B cell (primary cell): ENCODE data around the gene CNRIP1. TPM values are rescaled to one million over a fixed set of nuclear protein-coding genes. Genes with fewer than 3 reads are reported as not detected.

ENCODE experiments used
- ATAC-seq: fragments of 200-7000 bp; cut with Tn5 transposase; one replicate; pipeline ENCODE4 v1.10.0; 2021; ENCODE audit warnings: low read depth, mild to moderate bottlenecking, moderate number of reproducible peaks, moderate library complexity
- CTCF ChIA-PET: fragments of 350-600 bp; sonication (Branson Sonifier 250); formaldehyde crosslinking; loops from one replicate; lab custom pipeline; 2021; ENCODE audit warnings: antibody characterized with exemption, inconsistent platforms; lab: Charles Lee
- POLR2A ChIA-PET: fragments of 350-600 bp; sonication (Branson Sonifier 250); formaldehyde crosslinking; loops from one replicate; lab custom pipeline; 2021; ENCODE audit warnings: antibody characterized with exemption; lab: Charles Lee
- DNase-seq: peaks from one replicate; pipeline ENCODE4 v3.0.0; 2013
- H2AFZ ChIP-seq: 2 replicates; pipeline ENCODE4 v1.6.1; 2012; ENCODE audit warnings: mild to moderate bottlenecking, low read depth, low read length; ENCODE audit not compliant: insufficient read depth, poor library complexity, severe bottlenecking
- H3K27ac ChIP-seq, 2 donors: 1 replicate in 1 of 2; 2 replicates in 1 of 2; pipeline ENCODE4 v1.5.1; 2012 to 2013; ENCODE audit warnings: low read length in 2 of 2, mild to moderate bottlenecking in 2 of 2, moderate library complexity in 1 of 2
- H3K27me3 ChIP-seq, 4 experiments: fragments of 200-600 bp in 1 of 4; sonication (generic) in 1 of 4; replicated peaks in 1 of 4; 1 replicate in 2 of 4; 2 replicates in 2 of 4; pipeline versions ENCODE4 v1.6.1 to v1.7.0; 2013 to 2016; ENCODE audit warnings: low read length in 3 of 4, mild to moderate bottlenecking in 2 of 4, mixed read lengths in 1 of 4, moderate library complexity in 1 of 4; ENCODE audit not compliant: insufficient read depth in 4 of 4, control insufficient read depth in 3 of 4; ENCODE audit errors: control extremely low read depth in 1 of 4
- H3K36me3 ChIP-seq, 2 experiments: replicated peaks in 1 of 2; 1 replicate in 1 of 2; 2 replicates in 1 of 2; pipeline versions ENCODE4 v1.6.1 to v1.7.1; 2013; ENCODE audit warnings: low read length in 1 of 2; ENCODE audit not compliant: insufficient read depth in 2 of 2, control insufficient read depth in 1 of 2; ENCODE audit errors: control extremely low read depth in 1 of 2, extremely low read depth in 1 of 2
- H3K4me1 ChIP-seq, 2 donors: fragments of 200-600 bp in 1 of 2; sonication (generic) in 1 of 2; 1 replicate in 1 of 2; 2 replicates in 1 of 2; pipeline versions ENCODE4 v1.5.1 to v1.6.1; 2013 to 2017; ENCODE audit warnings: low read length in 2 of 2; ENCODE audit not compliant: control insufficient read depth in 2 of 2, insufficient read depth in 2 of 2
- H3K4me2 ChIP-seq: replicated peaks from 2 replicates; pipeline ENCODE3; 2012; ENCODE audit warnings: mild to moderate bottlenecking, low read depth, low read length; ENCODE audit not compliant: poor library complexity, severe bottlenecking
- H3K4me3 ChIP-seq, 5 experiments: fragments of 200-600 bp in 1 of 5; sonication (generic) in 1 of 5; 1 replicate in 3 of 5; 2 replicates in 2 of 5; pipeline versions ENCODE4 v1.5.1 to v1.7.0; 2011 to 2016; ENCODE audit warnings: low read length in 4 of 5, mild to moderate bottlenecking in 4 of 5, low read depth in 2 of 5, control low read depth in 1 of 5, moderate library complexity in 1 of 5; ENCODE audit not compliant: insufficient read depth in 1 of 5; ENCODE audit errors: control extremely low read depth in 1 of 5, extremely low read depth in 1 of 5
- H3K79me2 ChIP-seq: fragments of 200-600 bp; sonication (generic); one replicate; pipeline ENCODE4 v1.6.0; 2016; ENCODE audit warnings: low read length; ENCODE audit not compliant: control insufficient read depth, insufficient read depth
- H3K9ac ChIP-seq: fragments of 200-600 bp; sonication (generic); 2 replicates; pipeline ENCODE4 v1.6.1; 2017; ENCODE audit warnings: mild to moderate bottlenecking, low read length, moderate library complexity
- H3K9me3 ChIP-seq, 3 donors: one replicate each; pipeline versions ENCODE4 v1.6.1 to v1.7.1; 2013; ENCODE audit warnings: low read length in 2 of 3; ENCODE audit not compliant: control insufficient read depth in 2 of 3, insufficient read depth in 1 of 3; ENCODE audit errors: control extremely low read depth in 1 of 3
- H4K20me1 ChIP-seq: 2 replicates; pipeline ENCODE4 v1.6.0; 2012; ENCODE audit warnings: mild to moderate bottlenecking, low read length; ENCODE audit not compliant: insufficient read depth, control insufficient read depth, poor library complexity, severe bottlenecking
- H3K27ac Mint-ChIP-seq: one replicate; pipeline ENCODE4 v1.8.0; 2021; ENCODE audit warnings: mixed read lengths
- H3K27me3 Mint-ChIP-seq: one replicate; pipeline ENCODE4 v1.8.0; 2021; ENCODE audit warnings: mixed read lengths
- H3K4me1 Mint-ChIP-seq: one replicate; pipeline ENCODE4 v1.8.0; 2021; ENCODE audit warnings: mixed read lengths
- H3K4me3 Mint-ChIP-seq: one replicate; pipeline ENCODE4 v1.8.0; 2021; ENCODE audit warnings: mixed read lengths
- H3K9me3 Mint-ChIP-seq: one replicate; pipeline ENCODE4 v1.8.0; 2022; ENCODE audit warnings: mixed read lengths; ENCODE audit not compliant: insufficient read depth
- EZH2 ChIP-seq: IDR thresholded peaks from 2 replicates; pipeline ENCODE4 v1.6.1; 2012; ENCODE audit warnings: borderline replicate concordance, low read depth, mild to moderate bottlenecking, moderate library complexity, low read length; ENCODE audit not compliant: insufficient read depth, poor library complexity, severe bottlenecking
- WGBS: methylation state at CpG from one replicate; pipeline ENCODE4 v1.1.5; 2013; ENCODE audit warnings: missing lambda C conversion rate; ENCODE audit not compliant: insufficient coverage; 5-methylcytosine and 5-hydroxymethylcytosine counted together
- intact Hi-C: fragments of 100-400 bp; cut with micrococcal nuclease; formaldehyde crosslinking; loops from one replicate; pipeline ENCODE4 v1.10.0; 2022
- polyA plus RNA-seq: library from polyadenylated mRNA; depleted of rRNA; stranded (reverse); fragments of >200 nt; gene quantifications from 2 replicates; pipeline ENCODE4 v1.2.3, GENCODE V29; 2012
- total RNA-seq, 2 donors: library from RNA; stranded (reverse); fragments of 120-200 nt in 1 of 2; gene quantifications; 1 replicate in 1 of 2; 2 replicates in 1 of 2; pipeline versions ENCODE4 v1.2.3 to v1.2.4, GENCODE V29; 2013 to 2022
- TF ChIP-seq, protein P1 (sequence below): fragments of 200-600 bp; IDR thresholded peaks from one replicate; pipeline ENCODE4 v1.8.0; 2022; ENCODE audit warnings: antibody characterized with exemption, mild to moderate bottlenecking

Gene CNRIP1
- total and polyA plus RNA-seq, 2 donors (not counting 1 experiment from before 2014, with no cell fraction given) = not detected

DNA sequence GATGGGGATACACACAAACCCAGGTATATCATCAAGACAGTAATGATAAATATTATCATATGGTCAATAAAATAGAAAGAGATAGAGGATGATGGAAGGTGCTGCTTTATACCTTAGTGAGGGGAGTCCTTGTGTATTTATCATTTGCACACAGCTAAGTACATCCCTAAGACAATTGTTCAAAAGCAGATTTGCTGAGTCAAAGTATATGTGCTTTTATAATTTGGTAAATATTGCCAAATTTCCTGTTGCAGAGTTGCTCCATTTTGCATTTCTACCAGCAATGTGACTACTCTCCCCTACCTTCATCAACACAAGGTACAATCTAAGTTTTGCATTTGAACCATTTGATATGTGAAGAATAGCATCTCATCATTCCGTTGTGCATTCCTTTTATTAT, 22.7 kb upstream of the CNRIP1 start:
- no peaks in the 10 kb centered on the region for H3K79me2 ChIP-seq
- H3K9me3 ChIP-seq = no peaks in the 10 kb centered on the region
- peaks cover 24% of the 10 kb centered on the region for H3K27me3 Mint-ChIP-seq
- peaks cover 0 to 3% of the 10 kb centered on the region in 2 donors for H3K4me1 ChIP-seq
- intact Hi-C loops = no loop called here
- H3K27ac ChIP-seq = no peak overlapping the region
- no peaks in the 10 kb centered on the region for H4K20me1 ChIP-seq
- peaks cover 0 to 3% (median 1%) of the 10 kb centered on the region in 4 experiments for H3K27me3 ChIP-seq
- POLR2A ChIA-PET = interaction anchor here (0.5 kb wide), 1 partner anchor 1284 kb away, joined by 3 read pairs; no protein-coding TSS in a partner anchor
- no peak for ATAC-seq
- H3K27ac Mint-ChIP-seq = no peak overlapping the region
- no peak overlapping the region for H3K4me3 Mint-ChIP-seq
- DNase-seq = no peak
- CTCF ChIA-PET = no interaction called here
- no peak overlapping the region for H2AFZ ChIP-seq
- no peaks in the 10 kb centered on the region for H3K9me3 Mint-ChIP-seq
- H3K4me3 ChIP-seq = no peak overlapping the region
- peaks cover 3% of the 10 kb centered on the region for H3K4me1 Mint-ChIP-seq
- H3K36me3 ChIP-seq = no peaks in the 10 kb centered on the region
- H3K9ac ChIP-seq = no peak overlapping the region
- H3K4me2 ChIP-seq = no peak overlapping the region
- no CpG with 5 or more reads among the region's 1 CpG for WGBS
- TF ChIP-seq, protein P1, sequence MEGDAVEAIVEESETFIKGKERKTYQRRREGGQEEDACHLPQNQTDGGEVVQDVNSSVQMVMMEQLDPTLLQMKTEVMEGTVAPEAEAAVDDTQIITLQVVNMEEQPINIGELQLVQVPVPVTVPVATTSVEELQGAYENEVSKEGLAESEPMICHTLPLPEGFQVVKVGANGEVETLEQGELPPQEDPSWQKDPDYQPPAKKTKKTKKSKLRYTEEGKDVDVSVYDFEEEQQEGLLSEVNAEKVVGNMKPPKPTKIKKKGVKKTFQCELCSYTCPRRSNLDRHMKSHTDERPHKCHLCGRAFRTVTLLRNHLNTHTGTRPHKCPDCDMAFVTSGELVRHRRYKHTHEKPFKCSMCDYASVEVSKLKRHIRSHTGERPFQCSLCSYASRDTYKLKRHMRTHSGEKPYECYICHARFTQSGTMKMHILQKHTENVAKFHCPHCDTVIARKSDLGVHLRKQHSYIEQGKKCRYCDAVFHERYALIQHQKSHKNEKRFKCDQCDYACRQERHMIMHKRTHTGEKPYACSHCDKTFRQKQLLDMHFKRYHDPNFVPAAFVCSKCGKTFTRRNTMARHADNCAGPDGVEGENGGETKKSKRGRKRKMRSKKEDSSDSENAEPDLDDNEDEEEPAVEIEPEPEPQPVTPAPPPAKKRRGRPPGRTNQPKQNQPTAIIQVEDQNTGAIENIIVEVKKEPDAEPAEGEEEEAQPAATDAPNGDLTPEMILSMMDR = no peak
- no peak for TF ChIP-seq EZH2

DNA sequence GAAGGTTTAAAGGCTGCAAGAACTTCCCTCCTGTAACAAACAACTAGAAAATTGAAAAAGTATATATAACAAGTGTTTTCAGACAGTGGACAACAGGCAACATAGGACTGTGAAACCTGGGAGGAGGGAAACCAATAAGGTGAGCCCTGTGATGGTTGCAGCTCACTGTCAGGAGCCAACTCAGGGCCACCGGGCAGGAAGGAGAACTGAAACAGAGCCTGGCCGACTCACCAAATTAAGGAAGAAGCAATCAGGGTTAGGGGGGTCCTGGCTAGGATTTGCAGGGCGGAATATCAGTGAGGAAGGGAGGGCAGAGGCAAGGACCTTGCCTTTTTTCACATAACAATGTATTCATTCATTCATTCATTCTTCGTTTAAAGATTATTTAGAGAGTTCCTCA, 21.8 kb upstream of the CNRIP1 start:
- Histone ChIP-seq H3K9me3 (no peaks in the 10 kb centered on the region), H3K27ac (no peak overlapping the region), H2AFZ (no peak overlapping the region), H3K4me1 (peaks cover 0 to 3% of the 10 kb centered on the region in 2 donors), H3K27me3 (peaks cover 0 to 3% (median under 1%) of the 10 kb centered on the region in 4 experiments), H3K4me3 (no peak overlapping the region), H4K20me1 (no peaks in the 10 kb centered on the region), H3K4me2 (no peak overlapping the region), H3K9ac (no peak overlapping the region), H3K79me2 (no peaks in the 10 kb centered on the region), H3K36me3 (no peaks in the 10 kb centered on the region)
- intact Hi-C loops = no loop called here
- DNase-seq (no peak), ATAC-seq (no peak)
- ChIA-PET CTCF (no interaction called here), POLR2A (no interaction called here)
- Mint-ChIP-seq H3K27me3 (peaks cover 24% of the 10 kb centered on the region), H3K9me3 (no peaks in the 10 kb centered on the region), H3K4me3 (no peak overlapping the region), H3K4me1 (peaks cover 3% of the 10 kb centered on the region), H3K27ac (no peak overlapping the region)
- TF ChIP-seq, protein P1 = no peak
- 0% methylated on average over 1 of the region's 4 CpGs for WGBS
